HG03342 (cell line): ENCODE measurements around the gene TACC2.
"Not testable (repeated sequence)": the region's sequence is repeated elsewhere in the genome, so short reads cannot be mapped to it uniquely, and the experiment has no call there.

Experiments
- ATAC-seq: cut with Tn5 transposase; IDR thresholded peaks from one replicate; pipeline ENCODE4 v1.9.1; 2021; ENCODE audit warnings: mild to moderate bottlenecking, moderate library complexity; ENCODE audit not compliant: unreplicated experiment

The TACC2 gene

DNA sequence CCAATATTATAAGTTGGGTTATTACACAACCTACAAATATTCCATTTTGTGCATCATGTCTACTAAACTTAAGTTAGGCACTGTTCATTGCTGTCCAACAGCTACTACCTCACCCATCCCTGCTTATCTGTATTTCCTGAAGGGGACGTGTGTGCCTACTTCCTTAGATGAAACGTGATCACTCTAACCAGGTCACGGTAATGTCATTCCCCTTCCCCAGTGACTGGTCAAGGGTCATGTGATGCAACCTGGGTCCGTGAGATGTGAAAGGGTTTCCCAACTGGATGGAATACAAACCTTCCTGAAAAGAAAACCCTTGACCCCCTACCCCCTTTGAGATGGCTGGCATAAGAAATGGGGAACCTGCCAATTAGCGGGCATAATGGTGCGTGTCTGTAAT lies 12.4 kb upstream of the TACC2 start:
- ATAC-seq, result no peak

DNA sequence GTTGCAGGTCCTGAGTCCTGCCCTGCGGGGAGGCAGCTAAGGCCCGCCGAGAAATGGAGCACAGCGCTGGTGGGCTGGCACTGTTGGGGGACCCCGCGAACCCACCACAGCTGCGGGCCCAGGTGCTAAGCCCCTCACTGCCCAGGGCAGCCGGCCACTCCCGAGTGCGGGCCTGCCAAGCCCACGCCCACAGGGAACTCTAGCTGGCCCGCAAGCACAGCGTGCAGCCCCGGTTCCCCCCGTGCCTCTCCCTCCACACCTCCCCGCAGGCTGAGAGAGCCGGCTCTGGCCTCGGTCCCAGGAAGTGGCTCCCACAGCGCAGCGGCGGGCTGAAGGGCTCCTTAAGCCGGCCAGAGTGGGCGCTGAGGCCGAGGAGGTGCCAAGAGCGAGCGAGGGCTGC lies 10.5 kb upstream of the TACC2 start:
- no peak for ATAC-seq

DNA sequence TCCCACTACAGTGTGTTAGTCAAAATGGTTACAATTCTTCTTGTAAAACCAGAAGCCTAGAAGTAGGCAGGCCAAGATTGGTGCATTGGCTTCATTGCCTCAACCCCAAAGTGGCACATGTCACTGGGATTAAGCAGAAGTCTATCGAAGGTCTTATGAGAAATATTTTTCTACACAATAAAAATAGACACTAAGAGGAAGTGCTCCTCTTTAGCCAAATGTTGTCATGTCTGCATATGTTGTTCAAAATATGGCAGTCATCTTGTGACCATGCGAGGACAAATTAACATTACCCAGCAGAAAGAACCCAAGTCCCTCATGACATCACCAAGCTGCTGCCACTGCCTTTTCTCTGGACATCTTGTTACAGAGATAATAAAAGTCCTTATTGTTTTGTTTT lies 7.6 kb upstream of the TACC2 start:
- no peak for ATAC-seq

DNA sequence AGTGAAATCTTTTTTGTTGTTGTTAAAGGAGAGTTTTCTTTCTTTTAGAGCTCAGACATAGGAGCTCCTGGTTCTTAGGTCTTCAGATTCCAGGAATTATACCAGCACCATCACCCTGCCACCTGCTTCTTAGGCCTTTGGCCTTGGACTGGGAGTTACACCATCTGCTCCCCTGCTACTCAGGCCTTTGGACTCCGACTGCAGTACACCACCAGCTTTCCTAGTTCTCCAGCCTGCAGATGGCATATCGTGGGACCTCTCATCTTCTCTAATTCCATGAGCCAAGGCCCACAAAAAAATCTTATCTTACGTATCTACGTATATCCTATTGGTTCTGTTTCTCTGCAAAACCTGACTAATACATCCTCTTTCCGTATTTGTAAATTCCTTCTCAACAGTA lies 5.1 kb upstream of the TACC2 start:
- ATAC-seq, result no peak

DNA sequence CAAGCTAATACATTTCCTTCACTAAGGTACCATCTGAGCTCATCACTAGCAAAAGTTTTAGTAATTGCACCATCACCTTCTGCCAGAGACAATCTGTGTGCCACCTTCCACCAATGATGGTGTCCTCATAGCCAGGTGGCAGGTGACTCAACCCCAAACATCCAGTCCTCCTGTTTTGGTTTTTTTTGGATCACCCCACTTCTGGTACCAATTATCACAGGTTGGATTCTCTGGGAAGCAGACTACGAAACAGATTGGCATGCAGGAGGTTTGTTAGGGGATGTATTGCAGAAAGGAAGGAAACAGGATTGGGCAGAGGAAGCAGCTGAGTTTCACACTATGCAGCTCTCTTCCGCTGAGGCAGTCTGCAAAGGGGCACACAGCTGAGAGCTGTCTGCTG lies 4.5 kb upstream of the TACC2 start:
- ATAC-seq, result no peak

DNA sequence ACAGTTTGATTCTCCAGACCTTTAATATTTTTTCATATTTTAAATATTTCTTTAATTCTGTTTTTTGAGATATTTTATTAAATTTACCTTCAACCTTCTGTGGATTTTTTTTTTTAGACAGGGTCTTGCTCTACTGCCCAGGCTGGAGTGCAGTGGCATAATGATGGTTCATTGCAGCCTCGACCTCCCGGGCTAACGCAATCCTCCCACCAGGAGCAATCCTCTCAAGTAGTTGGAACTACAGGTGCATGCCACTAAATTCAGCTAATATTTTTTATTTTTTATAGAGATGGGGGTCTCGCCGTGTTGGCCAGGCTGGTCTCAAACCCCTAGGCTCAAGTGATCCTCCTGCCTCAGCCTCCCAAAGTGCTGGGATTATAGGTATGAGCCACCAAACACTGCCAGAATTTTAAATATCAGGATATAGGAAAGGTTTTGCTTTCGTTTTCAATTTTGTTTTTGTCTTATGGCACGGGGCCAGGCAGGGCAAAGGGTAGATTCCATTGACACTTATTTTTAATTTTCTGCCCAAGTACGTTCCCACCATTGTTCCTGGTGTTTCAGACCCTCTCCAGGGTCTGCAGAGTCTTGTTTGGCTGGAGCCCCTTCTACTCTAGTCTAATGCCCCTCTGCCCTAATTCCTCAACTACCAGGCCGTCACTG lies 1.2 kb downstream of the TACC2 start:
- ATAC-seq, result no peak

DNA sequence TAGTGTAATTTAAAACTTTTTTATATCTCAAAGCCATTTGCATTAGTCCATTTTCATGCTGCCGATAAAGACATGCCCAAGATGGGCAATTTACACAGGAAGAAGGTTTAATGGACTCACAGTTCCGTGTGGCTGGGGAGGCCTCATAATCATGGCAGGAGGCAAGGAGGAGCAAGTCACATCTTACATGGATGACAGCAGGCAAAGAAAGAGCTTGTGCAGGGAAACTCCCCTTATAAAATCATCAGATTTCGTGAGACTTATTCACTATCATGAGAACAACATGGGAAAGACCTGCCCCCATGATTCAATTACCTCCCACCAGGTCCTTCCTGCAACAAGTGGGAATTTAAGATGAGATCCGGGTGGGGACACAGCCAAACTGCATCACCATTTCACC lies 2.8 kb downstream of the TACC2 start:
- not testable (repeated sequence) for ATAC-seq

DNA sequence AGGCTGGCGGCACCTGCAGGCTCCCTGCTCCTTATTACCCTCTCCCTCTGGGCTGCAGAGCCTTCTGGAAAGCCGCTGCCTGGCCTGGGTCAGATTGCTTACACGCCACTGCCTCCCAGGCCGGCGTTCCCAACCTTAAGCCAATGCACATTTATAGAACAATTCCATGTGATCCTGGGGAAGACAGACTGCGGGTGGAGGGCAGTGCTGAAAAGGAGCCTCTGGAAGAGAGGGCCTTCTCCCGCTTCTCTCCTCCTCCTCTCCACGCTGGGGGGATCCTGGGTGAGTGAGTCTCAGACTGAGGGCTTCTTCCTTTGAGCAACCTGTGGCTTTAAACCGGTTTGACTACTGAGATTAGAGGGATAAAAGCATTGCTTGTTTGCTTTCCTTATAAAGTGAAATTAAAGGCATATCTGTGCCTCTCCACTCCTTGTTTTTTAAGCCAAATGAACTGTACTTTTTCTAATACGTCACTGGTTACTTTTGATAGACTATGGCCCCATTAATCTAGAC lies 5.5 kb downstream of the TACC2 start:
- no peak for ATAC-seq

DNA sequence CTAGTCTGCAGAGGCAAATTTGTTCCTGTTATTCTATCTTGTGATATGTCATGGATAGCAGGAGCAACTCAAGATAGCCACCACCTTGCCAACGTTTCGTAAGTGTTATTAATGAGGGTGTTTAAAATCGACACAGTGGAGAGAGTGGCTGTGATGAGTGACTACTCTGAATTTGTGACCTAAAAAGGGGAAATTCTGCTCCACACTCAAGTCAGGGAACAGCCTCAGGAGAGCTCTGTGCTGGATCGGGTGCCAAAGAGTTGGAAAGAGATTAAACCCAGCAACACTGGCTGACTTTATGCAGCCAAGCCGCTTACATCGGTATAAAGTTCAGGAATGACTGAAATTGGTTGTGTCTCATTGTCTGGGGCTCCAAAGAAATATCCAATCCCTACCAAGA lies 9.5 kb downstream of the TACC2 start:
- no peak for ATAC-seq

DNA sequence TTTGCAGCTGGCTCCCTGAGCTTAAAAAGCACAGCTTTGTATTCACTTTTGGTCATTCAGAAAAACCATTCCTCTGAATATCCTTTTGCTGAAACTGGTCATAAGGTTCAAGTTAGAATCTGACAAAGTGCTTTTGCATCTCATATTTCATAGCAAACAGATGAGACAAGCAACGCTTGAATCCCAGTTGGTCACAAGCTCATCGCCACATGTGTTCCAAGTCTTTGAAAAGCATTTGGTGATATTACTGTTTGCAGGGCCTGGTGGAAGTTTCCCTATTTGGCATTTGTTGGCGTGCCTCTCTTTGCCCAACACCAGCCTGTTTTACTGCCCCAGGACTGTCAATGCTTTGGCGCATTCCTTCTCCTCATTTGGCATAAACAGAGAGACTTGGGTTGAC lies 10.3 kb downstream of the TACC2 start:
- no peak for ATAC-seq

DNA sequence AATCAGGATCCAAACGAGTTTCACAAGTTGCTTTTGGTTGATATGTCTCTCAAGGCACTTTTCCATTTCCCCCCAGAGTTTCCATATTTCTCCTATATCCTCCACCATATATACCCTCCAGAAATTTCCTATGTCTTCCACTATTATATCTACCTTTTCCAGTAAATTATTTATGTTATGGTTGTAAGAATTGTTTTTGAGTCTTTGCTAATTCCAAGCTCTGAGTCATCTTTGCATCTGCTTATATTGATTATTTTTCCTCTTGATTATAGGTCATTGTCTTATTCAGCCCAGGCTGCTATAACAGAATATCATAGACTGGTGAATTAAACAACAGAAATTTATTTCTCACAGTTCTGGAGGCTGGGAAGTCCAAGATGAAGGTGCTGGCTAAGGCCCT lies 12.7 kb downstream of the TACC2 start:
- no peak for ATAC-seq

DNA sequence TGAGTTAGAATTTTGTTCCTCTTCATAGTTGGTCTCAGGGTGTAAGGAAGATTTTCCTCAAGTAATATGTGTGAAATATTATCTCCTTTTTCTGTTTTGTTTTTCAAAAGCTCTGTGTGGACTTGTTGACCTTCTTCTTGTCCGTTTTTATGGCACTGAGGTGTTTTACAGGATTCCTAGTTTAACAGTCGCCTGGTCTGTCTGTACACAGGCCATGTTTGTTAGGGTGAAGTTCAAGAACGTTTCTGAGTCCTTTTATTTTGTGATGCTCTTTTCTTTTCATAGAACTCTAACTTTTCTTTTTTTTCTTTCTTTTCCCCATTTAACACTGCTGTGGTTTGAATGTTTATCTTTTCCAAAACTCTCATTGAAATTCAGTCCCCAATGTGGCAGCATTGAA lies 18.5 kb downstream of the TACC2 start:
- ATAC-seq, result no peak

DNA sequence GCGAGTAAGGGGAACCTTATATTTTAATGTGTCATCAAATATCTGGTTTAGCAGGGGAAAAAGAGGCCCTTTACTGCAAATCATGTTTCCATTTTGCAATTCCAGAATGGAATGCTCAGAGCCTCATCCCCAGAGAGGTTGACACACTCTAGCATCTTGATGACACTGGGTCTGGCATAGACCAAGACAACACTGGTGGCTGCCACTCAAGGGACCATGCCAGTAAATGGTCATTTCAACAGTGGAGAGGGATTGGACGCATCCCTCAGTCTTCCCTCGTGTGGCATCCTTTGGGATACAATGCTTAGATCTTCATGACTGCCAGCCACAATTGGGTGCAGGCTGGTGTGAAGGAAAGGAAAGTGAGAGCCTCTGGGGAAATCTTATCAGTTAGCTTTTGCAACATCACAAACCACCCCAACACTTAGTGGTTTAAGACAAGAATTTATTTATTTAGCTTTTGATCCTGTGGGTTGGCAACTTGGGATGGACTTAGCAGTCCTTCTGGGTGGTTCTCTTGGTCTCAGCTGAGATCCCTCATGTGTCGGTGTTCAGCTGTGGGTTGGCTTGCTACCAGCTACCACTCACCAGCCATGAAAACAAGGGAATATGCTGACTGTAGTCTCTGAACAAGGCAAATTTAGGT lies 21.6 kb downstream of the TACC2 start:
- no peak for ATAC-seq

DNA sequence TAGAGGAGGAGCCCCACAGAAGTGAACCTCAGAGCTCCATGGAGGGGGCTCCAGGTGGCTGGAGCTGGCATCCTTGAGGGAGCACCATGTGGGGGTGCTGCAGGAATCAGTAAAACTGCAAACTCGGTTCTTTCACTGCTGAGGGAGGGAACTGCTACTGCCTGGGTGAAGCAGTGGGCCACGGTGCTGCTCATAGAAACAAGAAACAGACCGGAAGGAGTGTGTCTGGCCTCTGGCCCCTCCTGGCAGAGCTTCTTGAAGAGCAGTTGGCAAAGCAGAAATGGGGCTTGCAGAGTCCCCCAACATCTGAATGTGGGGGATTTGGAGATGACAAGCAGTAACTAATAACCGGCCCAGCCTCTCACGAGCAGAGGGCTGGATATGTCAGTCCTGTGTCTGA lies 23.8 kb downstream of the TACC2 start:
- ATAC-seq, result no peak

DNA sequence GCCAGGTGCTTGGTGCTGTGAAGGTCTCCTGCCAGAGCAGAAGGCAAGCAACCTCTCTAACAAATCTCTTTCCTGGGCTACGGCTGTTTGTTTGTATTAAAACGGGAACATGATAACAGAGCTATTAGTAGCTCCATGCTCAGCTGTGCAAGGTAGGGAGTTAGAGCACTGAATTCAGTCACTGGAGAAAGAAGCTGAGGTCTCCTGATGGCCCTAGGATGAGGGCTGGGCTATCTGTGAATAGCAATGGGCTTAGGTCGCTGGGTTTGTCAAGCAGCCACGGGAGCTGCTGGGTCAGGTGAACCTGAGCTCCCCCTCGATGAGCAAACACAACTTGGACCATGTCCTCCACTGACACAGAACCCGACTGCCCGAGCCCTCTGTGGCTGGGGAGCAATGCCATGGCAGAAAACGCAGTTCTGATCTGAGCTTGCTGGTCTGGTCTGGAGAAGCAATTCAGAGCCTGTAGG lies 24.4 kb downstream of the TACC2 start:
- ATAC-seq, result no peak

DNA sequence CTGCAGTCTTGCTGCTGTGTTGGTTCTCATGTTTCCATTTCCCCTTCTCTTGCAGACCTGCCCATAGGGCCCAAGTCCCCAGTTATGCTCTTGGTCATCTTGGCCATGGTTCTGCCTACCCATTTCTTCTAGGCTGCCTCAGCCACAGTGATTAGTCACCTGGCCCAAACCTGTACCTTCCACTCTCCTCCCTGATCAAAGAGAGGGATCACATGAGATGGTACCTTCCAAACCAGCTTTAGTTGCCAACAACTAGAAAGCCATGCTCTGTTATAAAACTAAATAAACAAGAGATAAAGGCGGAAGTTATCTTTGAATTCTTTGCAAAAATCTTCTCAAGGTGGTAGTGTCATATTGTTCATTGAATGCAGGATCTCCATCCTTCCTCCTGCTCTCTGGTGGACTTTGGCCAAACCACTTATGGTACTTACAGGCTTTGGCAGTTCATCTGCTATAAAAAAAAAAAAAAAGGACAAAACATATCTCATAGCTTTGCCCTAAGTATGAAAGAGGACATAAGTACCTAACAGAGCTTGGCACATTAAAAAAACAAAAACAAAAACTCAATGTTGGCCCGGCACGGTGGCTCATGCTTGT lies 25.8 kb downstream of the TACC2 start:
- no peak for ATAC-seq

DNA sequence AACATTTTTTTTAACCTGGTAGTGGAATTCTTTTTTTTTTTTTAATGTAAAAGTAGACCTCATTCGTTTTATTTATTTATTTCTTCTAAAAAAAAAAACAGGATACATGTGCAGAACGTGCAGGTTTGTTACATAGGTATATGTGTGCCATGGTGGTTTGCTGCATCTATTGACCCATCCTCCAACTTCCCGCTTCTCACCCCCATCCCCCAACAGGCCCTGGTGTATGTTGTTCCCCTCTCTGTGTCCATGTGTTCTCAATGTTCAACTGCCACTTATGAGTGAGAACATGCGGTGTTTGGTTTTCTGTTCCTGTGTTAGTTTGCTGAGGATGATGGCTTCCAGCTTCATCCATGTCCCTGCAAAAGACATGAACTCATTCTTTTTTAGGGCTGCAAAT lies 29.0 kb downstream of the TACC2 start:
- ATAC-seq, result not testable (repeated sequence)

DNA sequence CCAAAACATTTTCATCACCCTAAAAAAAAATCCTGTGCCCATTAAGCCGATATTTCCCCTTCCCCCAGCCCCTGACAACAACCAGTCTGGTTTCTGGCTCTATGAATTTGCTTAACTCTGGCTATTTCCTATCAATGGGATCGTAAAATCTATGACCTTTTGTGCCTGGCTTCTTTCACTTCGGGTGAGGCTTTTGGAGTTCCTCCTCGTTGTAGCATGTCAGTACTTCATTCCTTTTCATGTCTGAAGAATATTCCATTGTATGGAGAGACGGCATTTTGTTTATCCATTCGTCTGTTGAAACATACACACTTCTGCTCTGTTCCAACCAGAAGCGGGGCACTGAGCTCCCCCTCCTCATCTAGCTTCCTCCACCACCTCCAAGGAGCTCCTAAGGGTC lies 29.5 kb downstream of the TACC2 start:
- ATAC-seq, result no peak

DNA sequence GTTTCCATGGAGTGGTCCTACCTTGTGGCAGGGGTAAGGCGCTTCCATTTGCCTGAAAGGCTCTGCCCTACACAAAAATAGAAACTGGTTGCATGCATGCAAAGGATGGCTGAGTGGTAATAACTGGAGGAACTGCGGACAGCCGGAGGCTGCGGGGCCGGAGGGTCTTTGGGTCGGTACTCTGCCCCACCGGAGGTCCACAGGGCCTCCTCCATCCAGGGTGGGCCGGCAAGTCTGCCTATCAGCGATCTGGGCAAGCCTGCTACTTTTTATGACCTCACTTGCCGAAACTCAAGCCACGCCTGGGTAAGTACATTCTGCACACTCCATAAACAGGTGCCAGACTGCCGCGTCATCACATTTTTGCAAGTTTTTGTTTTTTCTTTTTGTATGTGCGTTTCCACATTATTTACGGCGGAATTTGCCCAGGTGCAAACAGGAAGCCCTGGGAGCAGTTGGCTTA lies 30.0 kb downstream of the TACC2 start:
- ATAC-seq, result no peak

DNA sequence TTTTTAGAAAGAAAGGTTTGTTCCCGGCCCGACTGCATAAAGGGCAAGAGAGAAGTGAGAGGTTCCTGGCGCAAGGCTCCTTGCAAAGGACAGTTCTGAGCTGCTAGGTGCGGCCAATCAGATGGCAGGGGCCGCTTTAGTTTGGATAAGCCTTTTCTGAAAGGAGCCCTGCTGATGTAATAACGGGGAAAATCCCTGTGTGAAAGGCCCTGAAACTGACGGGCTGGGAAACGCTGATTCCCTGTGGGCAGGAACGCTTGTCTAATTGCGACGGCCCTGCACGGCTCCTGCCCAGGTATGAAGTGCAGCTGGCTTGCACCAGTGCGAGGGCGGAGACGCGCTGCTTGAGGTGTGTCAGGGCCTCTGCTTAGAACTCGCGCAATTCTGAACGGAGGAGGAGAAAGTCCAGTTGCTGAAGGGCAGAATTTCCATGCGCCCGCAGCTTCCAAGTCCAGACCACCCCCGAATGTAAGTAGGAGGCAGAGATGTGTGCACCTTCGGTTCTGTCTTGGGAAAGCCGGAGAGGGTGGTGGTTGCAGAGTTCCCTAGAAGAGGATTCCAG lies 30.5 kb downstream of the TACC2 start:
- no peak for ATAC-seq

DNA sequence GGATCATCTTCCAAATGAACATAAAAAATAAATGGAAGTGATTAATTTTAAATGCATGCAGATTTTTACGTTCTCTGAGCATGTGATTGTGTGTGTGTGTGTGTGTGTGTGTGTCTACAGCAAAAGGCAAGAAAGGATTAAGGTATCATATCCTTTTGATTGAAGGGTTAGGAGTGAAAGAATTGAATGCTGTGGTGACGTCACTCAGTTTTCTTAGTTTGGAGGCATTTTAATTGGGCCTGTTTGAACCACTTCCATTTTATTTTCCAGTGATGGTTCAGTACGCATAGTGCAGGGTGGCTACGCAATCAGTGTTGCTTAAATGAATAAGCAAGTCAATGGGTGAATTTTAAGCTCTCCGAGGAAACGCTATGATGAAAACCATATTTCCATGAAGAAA lies 31.3 kb downstream of the TACC2 start:
- ATAC-seq, result no peak

DNA sequence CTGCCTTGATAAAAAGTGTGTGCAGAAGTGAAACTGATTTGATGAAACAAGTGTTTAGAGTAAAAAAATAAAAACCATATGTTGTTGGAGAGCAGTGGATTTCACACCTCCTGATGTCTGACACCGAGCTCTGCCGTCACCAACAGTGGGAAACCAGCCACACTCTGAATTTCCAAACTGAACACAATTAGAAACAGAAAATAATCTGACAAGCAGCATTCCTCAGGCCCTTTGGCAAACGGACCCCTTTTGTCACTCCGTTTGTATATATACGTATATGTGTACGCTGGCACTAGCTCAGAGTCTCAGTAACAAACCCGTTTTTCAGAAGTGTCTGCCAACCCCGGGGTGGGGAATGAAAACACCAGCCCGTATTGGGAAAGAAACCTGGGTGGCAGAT lies 32.4 kb downstream of the TACC2 start:
- no peak for ATAC-seq
